ENCODE data around the gene PPP1CA. TPM values are rescaled to one million over a fixed set of nuclear protein-coding genes. Genes with fewer than 3 reads are reported as not detected.

PPP1CA gene
- total RNA-seq, 3 donors from 2014 or later (not counting 1 experiment from before 2014, with no cell fraction given) = 222 to 245 (median 233) TPM

DNA sequence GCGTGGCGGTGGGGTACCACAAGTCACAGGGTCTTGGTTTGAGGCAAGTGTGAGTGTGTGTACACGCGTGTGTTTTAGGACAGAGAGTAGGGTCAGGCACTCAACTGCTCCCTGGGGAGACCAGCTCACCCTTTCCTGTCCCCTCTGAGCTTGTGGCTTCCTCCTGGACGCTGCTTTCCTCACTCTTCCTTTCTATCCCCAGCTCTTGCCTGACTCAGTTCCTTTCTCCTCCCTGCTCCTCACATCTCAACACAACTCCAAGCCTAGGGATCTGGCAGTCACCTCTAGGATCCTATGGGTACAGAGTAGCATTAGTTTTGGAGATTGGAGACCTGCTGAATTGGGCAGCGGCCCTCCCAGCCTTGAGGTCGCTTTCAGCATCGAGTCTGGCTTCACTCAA, 32.4 kb downstream of the PPP1CA start:
- H3K27ac Mint-ChIP-seq = peak overlapping the region in 1 of 2 donors; percentile 70
- DNase-seq (no peak), ATAC-seq (no peak)
- H3K27me3 Mint-ChIP-seq (ENCODE audit: low read depth in 2 of 2) = peaks cover 3 to 11% of the 10 kb centered on the region in 2 donors
- no peaks in the 10 kb centered on the region for H3K9me3 Mint-ChIP-seq
- H3K27ac ChIP-seq (ENCODE audit: low read length) = no peak overlapping the region
- intact Hi-C loops (cut with micrococcal nuclease) = no loop called here
- TF ChIP-seq, protein P1, sequence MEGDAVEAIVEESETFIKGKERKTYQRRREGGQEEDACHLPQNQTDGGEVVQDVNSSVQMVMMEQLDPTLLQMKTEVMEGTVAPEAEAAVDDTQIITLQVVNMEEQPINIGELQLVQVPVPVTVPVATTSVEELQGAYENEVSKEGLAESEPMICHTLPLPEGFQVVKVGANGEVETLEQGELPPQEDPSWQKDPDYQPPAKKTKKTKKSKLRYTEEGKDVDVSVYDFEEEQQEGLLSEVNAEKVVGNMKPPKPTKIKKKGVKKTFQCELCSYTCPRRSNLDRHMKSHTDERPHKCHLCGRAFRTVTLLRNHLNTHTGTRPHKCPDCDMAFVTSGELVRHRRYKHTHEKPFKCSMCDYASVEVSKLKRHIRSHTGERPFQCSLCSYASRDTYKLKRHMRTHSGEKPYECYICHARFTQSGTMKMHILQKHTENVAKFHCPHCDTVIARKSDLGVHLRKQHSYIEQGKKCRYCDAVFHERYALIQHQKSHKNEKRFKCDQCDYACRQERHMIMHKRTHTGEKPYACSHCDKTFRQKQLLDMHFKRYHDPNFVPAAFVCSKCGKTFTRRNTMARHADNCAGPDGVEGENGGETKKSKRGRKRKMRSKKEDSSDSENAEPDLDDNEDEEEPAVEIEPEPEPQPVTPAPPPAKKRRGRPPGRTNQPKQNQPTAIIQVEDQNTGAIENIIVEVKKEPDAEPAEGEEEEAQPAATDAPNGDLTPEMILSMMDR (IDR thresholded peaks at IDR 0.05) = no peak
- H3K4me3 Mint-ChIP-seq = no peak overlapping the region
- peaks cover 89% of the 10 kb centered on the region for H3K4me1 ChIP-seq (ENCODE audit: control insufficient read depth, insufficient read depth, low read length)
- no peaks in the 10 kb centered on the region for H3K36me3 Mint-ChIP-seq
- H3K4me1 Mint-ChIP-seq = peaks cover 68 to 85% of the 10 kb centered on the region in 2 donors
- H3K4me3 ChIP-seq (ENCODE audit: low read length) = no peak overlapping the region
- H3K27me3 ChIP-seq (ENCODE audit: control insufficient read depth, insufficient read depth, low read length) = peaks cover 3% of the 10 kb centered on the region
- H3K36me3 ChIP-seq (ENCODE audit: control insufficient read depth, insufficient read depth, low read length) = no peaks in the 10 kb centered on the region
- 68% methylated on average over 8 of the region's 8 CpGs for WGBS (ENCODE audit: insufficient coverage)
- H3K9me3 ChIP-seq (ENCODE audit: control insufficient read depth, insufficient read depth, low read length) = no peaks in the 10 kb centered on the region

- TF ChIP-seq, protein P1 (IDR thresholded peaks at IDR 0.05) = no peak
- peaks cover 66 to 85% of the 10 kb centered on the region in 2 donors for H3K4me1 Mint-ChIP-seq
- intact Hi-C loops (cut with micrococcal nuclease) = no loop called here
- H3K27me3 ChIP-seq (ENCODE audit: control insufficient read depth, insufficient read depth, low read length) = no peaks in the 10 kb centered on the region
- no peak overlapping the region for H3K4me3 ChIP-seq (ENCODE audit: low read length)
- H3K27ac ChIP-seq (ENCODE audit: low read length) = no peak overlapping the region
- peak; percentile 37 to 72 (median 45) for ATAC-seq
- H3K9me3 Mint-ChIP-seq = no peaks in the 10 kb centered on the region
- 5% methylated on average over 3 of the region's 3 CpGs for WGBS (ENCODE audit: insufficient coverage)
- H3K9me3 ChIP-seq (ENCODE audit: control insufficient read depth, insufficient read depth, low read length) = no peaks in the 10 kb centered on the region
- H3K4me1 ChIP-seq (ENCODE audit: control insufficient read depth, insufficient read depth, low read length) = peaks cover 89% of the 10 kb centered on the region
- no peaks in the 10 kb centered on the region for H3K36me3 Mint-ChIP-seq
- DNase-seq = peak in 1 of 2 donors; percentile 56
- H3K27me3 Mint-ChIP-seq (ENCODE audit: low read depth in 2 of 2) = peaks cover 3 to 11% of the 10 kb centered on the region in 2 donors
- no peaks in the 10 kb centered on the region for H3K36me3 ChIP-seq (ENCODE audit: control insufficient read depth, insufficient read depth, low read length)
- peak overlapping the region; percentile 64 for H3K4me3 Mint-ChIP-seq
- peak overlapping the region; percentile 37 to 70 for H3K27ac Mint-ChIP-seq
Measured at GRCh38 chr11:67368621-67369020, 33.0 kb downstream of the PPP1CA start.

DNA sequence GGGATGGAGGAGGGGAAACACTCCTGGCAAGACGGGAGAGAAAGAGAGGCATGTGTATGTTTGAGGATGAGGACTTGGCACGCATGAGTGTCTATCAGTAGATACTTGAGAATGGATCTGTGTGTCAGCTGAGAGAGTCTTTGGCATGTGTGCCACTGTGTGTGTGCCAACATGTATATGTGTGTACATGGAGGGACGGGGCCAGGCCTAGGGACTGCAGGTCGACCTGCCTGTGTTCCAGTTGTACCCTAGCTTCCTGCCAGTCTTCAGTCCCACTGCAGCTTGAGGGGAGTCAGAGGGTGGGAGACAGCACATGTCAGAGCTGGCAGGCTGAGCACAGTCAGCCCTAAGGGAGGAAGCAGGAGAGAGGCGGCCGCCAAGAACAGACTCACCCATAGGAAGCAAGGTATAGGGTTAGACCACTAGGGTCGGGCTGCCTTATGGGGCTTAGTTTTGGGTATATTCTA, 33.9 kb downstream of the PPP1CA start:
- Mint-ChIP-seq H3K9me3 (no peaks in the 10 kb centered on the region), H3K4me3 (peak overlapping the region; percentile 64), H3K27ac (peak overlapping the region in 1 of 2 donors; percentile 70), H3K27me3 (ENCODE audit: low read depth in 2 of 2) (peaks cover 3 to 13% of the 10 kb centered on the region in 2 donors), H3K36me3 (no peaks in the 10 kb centered on the region), H3K4me1 (peaks cover 69 to 89% of the 10 kb centered on the region in 2 donors)
- no peak overlapping the region for H3K27ac ChIP-seq (ENCODE audit: low read length)
- H3K27me3 ChIP-seq (ENCODE audit: control insufficient read depth, insufficient read depth, low read length) = no peaks in the 10 kb centered on the region
- intact Hi-C loops (cut with micrococcal nuclease) = no loop called here
- TF ChIP-seq, protein P1 (IDR thresholded peaks at IDR 0.05) = no peak
- ATAC-seq (no peak), DNase-seq (no peak)
- H3K36me3 ChIP-seq (ENCODE audit: control insufficient read depth, insufficient read depth, low read length) = no peaks in the 10 kb centered on the region
- peaks cover 87% of the 10 kb centered on the region for H3K4me1 ChIP-seq (ENCODE audit: control insufficient read depth, insufficient read depth, low read length)
- no peaks in the 10 kb centered on the region for H3K9me3 ChIP-seq (ENCODE audit: control insufficient read depth, insufficient read depth, low read length)
- no peak overlapping the region for H3K4me3 ChIP-seq (ENCODE audit: low read length)
- WGBS (ENCODE audit: insufficient coverage) = 63% methylated on average over 7 of the region's 7 CpGs
